A549 (cell line): Measurements from ENCODE around the gene TPST1. TPM values are rescaled to one million over a fixed set of nuclear protein-coding genes. Genes with fewer than 3 reads are reported as not detected.
A peak's percentile ranks its signal among the peaks of the same experiment; 100 is the strongest.

ENCODE experiments used
- ATAC-seq, 2 experiments: fragments of 200-7000 bp in 1 of 2; fragments of >200 bp in 1 of 2; cut with Nextera tagmentation in 1 of 2; cut with Tn5 transposase in 1 of 2; 3 replicates each; pipeline versions ENCODE4 v1.8.0 to v1.9.1; 2018 to 2020; ENCODE audit warnings: mild to moderate bottlenecking in 1 of 2, moderate library complexity in 1 of 2
- CTCF ChIA-PET: fragments of 300-600 bp; sonication (Branson Sonifier 250); formaldehyde crosslinking; extraction: SDS; loops from one replicate; lab custom pipeline; 2021; ENCODE audit warnings: antibody characterized with exemption, inconsistent platforms; lab: Yijun Ruan, JAX
- POLR2A ChIA-PET: fragments of 350-600 bp; formaldehyde crosslinking; extraction: SDS; loops from one replicate; lab custom pipeline; 2021; ENCODE audit warnings: antibody characterized with exemption, inconsistent platforms; lab: Yijun Ruan, JAX
- DNase-seq, 2 experiments: peaks; one replicate each; pipeline versions ENCODE4 v3.0.0 to v3.0.0-alpha.2; 2011 to 2016; ENCODE audit warnings: low read depth in 1 of 2, low spot score in 1 of 2
- FAIRE-seq: peaks from 2 replicates; lab custom pipeline; 2011; peaks lifted over from hg19 to GRCh38; lab: Jason Lieb, UNC
- H3K27ac ChIP-seq, 2 experiments: fragments of >200 bp; sonication (Bioruptor Twin); formaldehyde crosslinking; 3 replicates each; pipeline ENCODE4 v1.5.1; 2016 to 2017
- H3K4me1 ChIP-seq: fragments of >200 bp; sonication (Bioruptor Twin); formaldehyde crosslinking; 3 replicates; pipeline ENCODE4 v1.6.1; 2016
- H3K4me2 ChIP-seq: fragments of >200 bp; sonication (Bioruptor Twin); formaldehyde crosslinking; 3 replicates; pipeline ENCODE4 v1.6.1; 2016
- H3K4me3 ChIP-seq: fragments of >200 bp; sonication (Bioruptor Twin); formaldehyde crosslinking; 3 replicates; pipeline ENCODE4 v1.5.1; 2016
- H3K9me3 ChIP-seq: fragments of >200 bp; sonication (Bioruptor Twin); formaldehyde crosslinking; 3 replicates; pipeline ENCODE4 v1.6.1; 2016
- CBX2 ChIP-seq: fragments of 200-600 bp; sonication (generic); IDR thresholded peaks from 2 replicates; pipeline ENCODE4 v1.6.1; 2016; ENCODE audit warnings: low read depth, mild to moderate bottlenecking, borderline replicate concordance
- ELK1 ChIP-seq: fragments of 150-350 bp; IDR thresholded peaks from 2 replicates; pipeline ENCODE4 v1.6.1; 2014; ENCODE audit warnings: low read depth, mild to moderate bottlenecking, low read length
- FOSL2 ChIP-seq, 2 experiments: fragments of 450-650 bp in 1 of 2; fragments of >200 bp in 1 of 2; sonication (Bioruptor Twin) in 1 of 2; formaldehyde crosslinking; IDR thresholded peaks; 2 replicates each; pipeline versions ENCODE4 v1.5.0 to v1.6.1; 2016 to 2020; ENCODE audit warnings: mild to moderate bottlenecking in 1 of 2, moderate library complexity in 1 of 2
- FOXS1 ChIP-seq: fragments of 250-450 bp; sonication (Bioruptor Pico); IDR thresholded peaks from 2 replicates; pipeline ENCODE4 v1.5.0; 2020; ENCODE audit warnings: mild to moderate bottlenecking, moderate library complexity
- GATA3 ChIP-seq: IDR thresholded peaks from 2 replicates; pipeline ENCODE4 v1.6.1; 2012; ENCODE audit warnings: borderline replicate concordance
- HDAC2 ChIP-seq: fragments of 200-600 bp; sonication (generic); IDR thresholded peaks from 2 replicates; pipeline ENCODE4 v1.6.1; 2016
- HOXA7 ChIP-seq: fragments of 250-450 bp; sonication (Bioruptor Pico); IDR thresholded peaks from 2 replicates; pipeline ENCODE4 v1.5.0; 2020; ENCODE audit warnings: mild to moderate bottlenecking, moderate library complexity
- JUN ChIP-seq, 2 experiments: fragments of >200 bp; sonication (Bioruptor Twin); formaldehyde crosslinking; IDR thresholded peaks; 2 replicates in 1 of 2; 3 replicates in 1 of 2; pipeline ENCODE4 v1.6.1; 2016 to 2017
- MAZ ChIP-seq: fragments of 150-350 bp; IDR thresholded peaks from 2 replicates; pipeline ENCODE4 v1.6.1; 2014; ENCODE audit warnings: antibody characterized with exemption, low read depth, low read length, borderline replicate concordance
- MYC ChIP-seq: IDR thresholded peaks from 2 replicates; pipeline ENCODE4 v1.6.1; 2012; ENCODE audit warnings: mild to moderate bottlenecking, inconsistent platforms, low read length, improper control_type of control experiment, borderline replicate concordance
- NFE2L2 ChIP-seq: fragments of 150-350 bp; conservative IDR thresholded peaks from 2 replicates; pipeline ENCODE4 v1.6.1; 2014; ENCODE audit warnings: low read length
- POLR2AphosphoS2 ChIP-seq: conservative IDR thresholded peaks from 2 replicates; pipeline ENCODE4 v1.6.1; 2012; ENCODE audit warnings: low read length, improper control_type of control experiment, inconsistent platforms
- RFX5 ChIP-seq: fragments of 450-650 bp; IDR thresholded peaks from 2 replicates; pipeline ENCODE4 v1.7.1; 2014; ENCODE audit warnings: antibody characterized with exemption, mild to moderate bottlenecking, moderate library complexity
- RNF2 ChIP-seq: fragments of 200-600 bp; sonication (generic); IDR thresholded peaks from 2 replicates; pipeline ENCODE4 v1.6.1; 2016; ENCODE audit warnings: low read depth, mild to moderate bottlenecking, antibody characterized with exemption, moderate library complexity, borderline replicate concordance
- WGBS: methylation state at CpG from one replicate; pipeline ENCODE4 v1.1.6; 2017; ENCODE audit errors: missing lambda C conversion rate; 5-methylcytosine and 5-hydroxymethylcytosine counted together
- polyA plus RNA-seq, 4 experiments: library from polyadenylated mRNA; depleted of rRNA in 3 of 4; stranded (reverse); fragments of >200 nt; fragmentation: RNase III in 1 of 4; extraction: RNeasy Plus Mini Kit Qiagen cat#74134 plus additional on column Dnase treatment in 1 of 4; gene quantifications; 2 replicates in 3 of 4; 3 replicates in 1 of 4; pipeline ENCODE4 v1.2.3, GENCODE V29; 2011 to 2017
- TF ChIP-seq, protein P1 (sequence below): IDR thresholded peaks from 2 replicates; pipeline ENCODE4 v1.6.1; 2012
- TF ChIP-seq, protein P2 (sequence below): IDR thresholded peaks from 2 replicates; pipeline ENCODE4 v1.6.1; 2012
- TF ChIP-seq, protein P3 (sequence below): fragments of >200 bp; sonication (Bioruptor Twin); formaldehyde crosslinking; IDR thresholded peaks from 3 replicates; pipeline ENCODE4 v1.5.1; 2016
- TF ChIP-seq, protein P4 (sequence below): fragments of 200-600 bp; sonication (generic); IDR thresholded peaks from 2 replicates; pipeline ENCODE4 v1.6.1; 2016; ENCODE audit warnings: antibody characterized with exemption, mild to moderate bottlenecking, moderate library complexity

Gene TPST1
- polyA plus RNA-seq, 2 of the 4 experiments (the other 2 are of a cell fraction), result 14.6 to 20.4 TPM

- POLR2A ChIA-PET, result no interaction called here
- no peak for DNase-seq
- CTCF ChIA-PET, result interaction anchor here (0.9 kb wide), 1 partner anchor 18 kb away, joined by 3 read pairs; no protein-coding TSS in a partner anchor
- TF ChIP-seq, protein P1, sequence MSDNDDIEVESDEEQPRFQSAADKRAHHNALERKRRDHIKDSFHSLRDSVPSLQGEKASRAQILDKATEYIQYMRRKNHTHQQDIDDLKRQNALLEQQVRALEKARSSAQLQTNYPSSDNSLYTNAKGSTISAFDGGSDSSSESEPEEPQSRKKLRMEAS, result no peak
- TF ChIP-seq MAZ, result no peak
- TF ChIP-seq MYC, result no peak
- no peak for TF ChIP-seq HDAC2
- no peak for TF ChIP-seq RNF2
- no peak for TF ChIP-seq FOSL2 (IDR thresholded peaks at IDR 0.05)
- TF ChIP-seq FOSL2 (CRISPR knock-in tag; IDR thresholded peaks at IDR 0.05), result peak; percentile 7; the same call in 1 of the 2 replicates
- no peak for TF ChIP-seq FOXS1
- TF ChIP-seq GATA3, result peak; percentile 61
- TF ChIP-seq, all 56 proteins: peak for 2
- Histone ChIP-seq H3K4me1 (peaks cover 15% of the 10 kb centered on the region), H3K4me2 (peak overlapping the region; percentile 41), H3K9me3 (no peaks in the 10 kb centered on the region), H3K4me3 (no peak overlapping the region), H3K27ac (no peak overlapping the region)
- FAIRE-seq (no peak), ATAC-seq (no peak; a peak in 1 of 6 replicates)
- WGBS, result 48% methylated on average over 1 of the region's 1 CpG
Measured at GRCh38 chr7:66326501-66327215, 121.5 kb downstream of the TPST1 start.

DNA sequence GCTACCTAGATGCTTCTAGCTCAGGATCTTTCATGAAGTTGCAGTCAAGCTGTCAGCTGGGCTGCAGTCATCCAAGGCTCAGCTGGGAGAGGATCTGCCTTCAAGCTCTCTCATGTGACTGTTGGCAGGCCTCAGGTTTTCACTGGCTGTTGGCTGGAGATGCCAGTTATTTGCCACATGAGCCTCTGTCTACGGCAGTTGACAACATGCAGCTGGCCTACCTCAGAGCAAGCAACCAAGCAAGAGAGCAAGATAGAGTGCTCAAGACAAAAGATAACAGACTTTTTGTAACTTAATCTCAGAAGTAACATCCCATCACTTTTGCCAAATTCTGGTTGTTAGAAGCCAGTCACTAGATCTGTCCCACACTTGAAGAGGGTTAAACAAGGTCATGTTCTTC lies 125.8 kb downstream of the TPST1 start:
- Histone ChIP-seq H3K4me3 (no peak overlapping the region), H3K4me1 (peaks cover 38% of the 10 kb centered on the region), H3K9me3 (no peaks in the 10 kb centered on the region), H3K4me2 (no peak overlapping the region), H3K27ac (no peak overlapping the region)
- no peak for FAIRE-seq
- 93% methylated on average over 1 of the region's 1 CpG for WGBS
- POLR2A ChIA-PET, result no interaction called here
- TF ChIP-seq RFX5 (no peak), FOSL2 (IDR thresholded peaks at IDR 0.05) (no peak), FOSL2 (CRISPR knock-in tag; IDR thresholded peaks at IDR 0.05) (no peak), ELK1 (no peak), JUN (IDR thresholded peaks at IDR 0.05) (no peak), POLR2AphosphoS2 (no peak), HOXA7 (CRISPR knock-in tag) (no peak), CBX2 (no peak), NFE2L2 (no peak)
- TF ChIP-seq, protein P2, sequence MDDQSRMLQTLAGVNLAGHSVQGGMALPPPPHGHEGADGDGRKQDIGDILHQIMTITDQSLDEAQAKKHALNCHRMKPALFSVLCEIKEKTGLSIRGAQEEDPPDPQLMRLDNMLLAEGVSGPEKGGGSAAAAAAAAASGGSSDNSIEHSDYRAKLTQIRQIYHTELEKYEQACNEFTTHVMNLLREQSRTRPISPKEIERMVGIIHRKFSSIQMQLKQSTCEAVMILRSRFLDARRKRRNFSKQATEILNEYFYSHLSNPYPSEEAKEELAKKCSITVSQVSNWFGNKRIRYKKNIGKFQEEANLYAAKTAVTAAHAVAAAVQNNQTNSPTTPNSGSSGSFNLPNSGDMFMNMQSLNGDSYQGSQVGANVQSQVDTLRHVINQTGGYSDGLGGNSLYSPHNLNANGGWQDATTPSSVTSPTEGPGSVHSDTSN, result no peak
- TF ChIP-seq, protein P3, sequence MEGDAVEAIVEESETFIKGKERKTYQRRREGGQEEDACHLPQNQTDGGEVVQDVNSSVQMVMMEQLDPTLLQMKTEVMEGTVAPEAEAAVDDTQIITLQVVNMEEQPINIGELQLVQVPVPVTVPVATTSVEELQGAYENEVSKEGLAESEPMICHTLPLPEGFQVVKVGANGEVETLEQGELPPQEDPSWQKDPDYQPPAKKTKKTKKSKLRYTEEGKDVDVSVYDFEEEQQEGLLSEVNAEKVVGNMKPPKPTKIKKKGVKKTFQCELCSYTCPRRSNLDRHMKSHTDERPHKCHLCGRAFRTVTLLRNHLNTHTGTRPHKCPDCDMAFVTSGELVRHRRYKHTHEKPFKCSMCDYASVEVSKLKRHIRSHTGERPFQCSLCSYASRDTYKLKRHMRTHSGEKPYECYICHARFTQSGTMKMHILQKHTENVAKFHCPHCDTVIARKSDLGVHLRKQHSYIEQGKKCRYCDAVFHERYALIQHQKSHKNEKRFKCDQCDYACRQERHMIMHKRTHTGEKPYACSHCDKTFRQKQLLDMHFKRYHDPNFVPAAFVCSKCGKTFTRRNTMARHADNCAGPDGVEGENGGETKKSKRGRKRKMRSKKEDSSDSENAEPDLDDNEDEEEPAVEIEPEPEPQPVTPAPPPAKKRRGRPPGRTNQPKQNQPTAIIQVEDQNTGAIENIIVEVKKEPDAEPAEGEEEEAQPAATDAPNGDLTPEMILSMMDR, result no peak
- TF ChIP-seq, protein P4, sequence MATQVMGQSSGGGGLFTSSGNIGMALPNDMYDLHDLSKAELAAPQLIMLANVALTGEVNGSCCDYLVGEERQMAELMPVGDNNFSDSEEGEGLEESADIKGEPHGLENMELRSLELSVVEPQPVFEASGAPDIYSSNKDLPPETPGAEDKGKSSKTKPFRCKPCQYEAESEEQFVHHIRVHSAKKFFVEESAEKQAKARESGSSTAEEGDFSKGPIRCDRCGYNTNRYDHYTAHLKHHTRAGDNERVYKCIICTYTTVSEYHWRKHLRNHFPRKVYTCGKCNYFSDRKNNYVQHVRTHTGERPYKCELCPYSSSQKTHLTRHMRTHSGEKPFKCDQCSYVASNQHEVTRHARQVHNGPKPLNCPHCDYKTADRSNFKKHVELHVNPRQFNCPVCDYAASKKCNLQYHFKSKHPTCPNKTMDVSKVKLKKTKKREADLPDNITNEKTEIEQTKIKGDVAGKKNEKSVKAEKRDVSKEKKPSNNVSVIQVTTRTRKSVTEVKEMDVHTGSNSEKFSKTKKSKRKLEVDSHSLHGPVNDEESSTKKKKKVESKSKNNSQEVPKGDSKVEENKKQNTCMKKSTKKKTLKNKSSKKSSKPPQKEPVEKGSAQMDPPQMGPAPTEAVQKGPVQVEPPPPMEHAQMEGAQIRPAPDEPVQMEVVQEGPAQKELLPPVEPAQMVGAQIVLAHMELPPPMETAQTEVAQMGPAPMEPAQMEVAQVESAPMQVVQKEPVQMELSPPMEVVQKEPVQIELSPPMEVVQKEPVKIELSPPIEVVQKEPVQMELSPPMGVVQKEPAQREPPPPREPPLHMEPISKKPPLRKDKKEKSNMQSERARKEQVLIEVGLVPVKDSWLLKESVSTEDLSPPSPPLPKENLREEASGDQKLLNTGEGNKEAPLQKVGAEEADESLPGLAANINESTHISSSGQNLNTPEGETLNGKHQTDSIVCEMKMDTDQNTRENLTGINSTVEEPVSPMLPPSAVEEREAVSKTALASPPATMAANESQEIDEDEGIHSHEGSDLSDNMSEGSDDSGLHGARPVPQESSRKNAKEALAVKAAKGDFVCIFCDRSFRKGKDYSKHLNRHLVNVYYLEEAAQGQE, result no peak
- TF ChIP-seq, all 56 proteins: peak for 0
- CTCF ChIA-PET, result no interaction called here
- ATAC-seq (no peak), DNase-seq (no peak)
